RWPE2 (cell line): ENCODE results near the gene NPAS4.
"Not testable (repeated sequence)": the region's sequence is repeated elsewhere in the genome, so short reads cannot be mapped to it uniquely, and the experiment has no call there.

Experiments
- ATAC-seq: fragments of 200-7000 bp; cut with Tn5 transposase; 3 replicates; pipeline ENCODE4 v1.9.1; 2021; ENCODE audit warnings: low read depth
- DNase-seq: peaks from one replicate; pipeline ENCODE4 v3.0.0-alpha.2; 2020; ENCODE audit warnings: low spot score
- H3K27ac ChIP-seq: fragments of 450-650 bp; 2 replicates; pipeline ENCODE4 v1.5.1; 2017; ENCODE audit warnings: mild to moderate bottlenecking; ENCODE audit not compliant: poor library complexity, severe bottlenecking
- H3K27me3 ChIP-seq: fragments of 250-450 bp; sonication (Bioruptor Pico); 2 replicates; pipeline ENCODE4 v1.5.1; 2021; ENCODE audit warnings: mild to moderate bottlenecking, moderate library complexity; ENCODE audit not compliant: insufficient read depth, poor library complexity, severe bottlenecking
- H3K36me3 ChIP-seq: fragments of 250-450 bp; sonication (Bioruptor Pico); 2 replicates; pipeline ENCODE4 v1.5.1; 2020; ENCODE audit warnings: low read depth, mild to moderate bottlenecking, moderate library complexity
- H3K4me1 ChIP-seq: fragments of 250-450 bp; sonication (Bioruptor Pico); 2 replicates; pipeline ENCODE4 v1.5.1; 2021; ENCODE audit warnings: mild to moderate bottlenecking, moderate library complexity; ENCODE audit not compliant: insufficient read depth, poor library complexity, severe bottlenecking
- H3K4me3 ChIP-seq: fragments of 250-450 bp; sonication (Bioruptor Pico); 2 replicates; pipeline ENCODE4 v1.5.1; 2021; ENCODE audit warnings: mild to moderate bottlenecking, moderate library complexity; ENCODE audit not compliant: severe bottlenecking
- H3K9me3 ChIP-seq: fragments of 250-450 bp; sonication (Bioruptor Pico); 2 replicates; pipeline ENCODE4 v1.5.1; 2021; ENCODE audit warnings: mild to moderate bottlenecking, moderate library complexity; ENCODE audit not compliant: severe bottlenecking
- CTCF ChIP-seq: fragments of 450-650 bp; IDR thresholded peaks from one replicate; pipeline ENCODE4 v1.5.1; 2017; ENCODE audit warnings: mild to moderate bottlenecking, moderate library complexity; ENCODE audit not compliant: poor library complexity, severe bottlenecking

The NPAS4 gene

GRCh38 chr11:66438504-66439466 lies 17.9 kb downstream of the NPAS4 start, which contains the start of gene MRPL11:
Gene MRPL11, minus strand, starts transcription at chr11:66438848. Its CDS starts 94 bp downstream, at chr11:66438754.
- ATAC-seq, result peak; percentile 94
- Histone ChIP-seq H3K4me3 (peak within 1 kb of the TSS; percentile 81), H3K27ac (peak within 1 kb of the TSS; percentile 40), H3K36me3 (peaks cover 29% of the 10 kb centered on the region), H3K9me3 (no peaks in the 10 kb centered on the region), H3K4me1 (peaks cover 8% of the 10 kb centered on the region), H3K27me3 (no peaks in the 10 kb centered on the region)
- peak; percentile 93 for TF ChIP-seq CTCF
- peak; percentile 86 for DNase-seq

GRCh38 chr11:66440101-66440939 lies 19.5 kb downstream of the NPAS4 start:
- peaks cover 21% of the 10 kb centered on the region for H3K36me3 ChIP-seq
- not testable (repeated sequence) for H3K27ac ChIP-seq, H3K9me3 ChIP-seq, H3K27me3 ChIP-seq, DNase-seq, H3K4me3 ChIP-seq, ATAC-seq
- peaks cover 14% of the 10 kb centered on the region for H3K4me1 ChIP-seq

GRCh38 chr11:66440940-66441282 lies 20.1 kb downstream of the NPAS4 start:
- not testable (repeated sequence) for H3K27ac ChIP-seq, H3K9me3 ChIP-seq, DNase-seq, ATAC-seq, H3K4me3 ChIP-seq, H3K27me3 ChIP-seq
- Histone ChIP-seq H3K4me1 (peaks cover 14% of the 10 kb centered on the region), H3K36me3 (peaks cover 16% of the 10 kb centered on the region)

- peak overlapping the region; percentile 65 for H3K27ac ChIP-seq
- ATAC-seq (peak; percentile 75), DNase-seq (no peak)
- peaks cover 14% of the 10 kb centered on the region for H3K4me1 ChIP-seq
- H3K9me3 ChIP-seq, result no peaks in the 10 kb centered on the region
- no peak for TF ChIP-seq CTCF
- no peak overlapping the region for H3K4me3 ChIP-seq
- no peaks in the 10 kb centered on the region for H3K27me3 ChIP-seq
- no peaks in the 10 kb centered on the region for H3K36me3 ChIP-seq
Observed at GRCh38 chr11:66443602-66444001, 22.8 kb downstream of the NPAS4 start.

- H3K9me3 ChIP-seq, result no peaks in the 10 kb centered on the region
- H3K36me3 ChIP-seq, result no peaks in the 10 kb centered on the region
- TF ChIP-seq CTCF, result no peak
- H3K27ac ChIP-seq, result no peak overlapping the region
- H3K4me3 ChIP-seq, result no peak overlapping the region
- no peaks in the 10 kb centered on the region for H3K27me3 ChIP-seq
- ATAC-seq (no peak), DNase-seq (no peak)
- peaks cover 14% of the 10 kb centered on the region for H3K4me1 ChIP-seq
Observed at GRCh38 chr11:66447012-66447411, 26.2 kb downstream of the NPAS4 start.
